Type B pancreatic cell (in vitro differentiated cells): Measurements from ENCODE around the gene PRKAA1. TPM values are rescaled to one million over a fixed set of nuclear protein-coding genes. Genes with fewer than 3 reads are reported as not detected.

Experiments used
- DNase-seq: peaks from one replicate; pipeline ENCODE4 v3.0.0; 2021; ENCODE audit warnings: mixed read lengths; ENCODE audit not compliant: unreplicated experiment; ENCODE audit errors: extremely low spot score
- H3K27ac Mint-ChIP-seq: 2 replicates; pipeline ENCODE4 v1.8.0; 2021; ENCODE audit warnings: mild to moderate bottlenecking, mixed read lengths
- H3K27me3 Mint-ChIP-seq: 2 replicates; pipeline ENCODE4 v1.8.0; 2021; ENCODE audit warnings: mixed read lengths
- H3K36me3 Mint-ChIP-seq: 2 replicates; pipeline ENCODE4 v1.8.0; 2021; ENCODE audit warnings: mixed read lengths
- H3K4me1 Mint-ChIP-seq: one replicate; pipeline ENCODE4 v1.8.0; 2021; ENCODE audit warnings: mixed read lengths; ENCODE audit not compliant: unreplicated experiment
- H3K4me3 Mint-ChIP-seq: 2 replicates; pipeline ENCODE4 v1.8.0; 2021; ENCODE audit warnings: mild to moderate bottlenecking, mixed read lengths
- H3K9me3 Mint-ChIP-seq: 2 replicates; pipeline ENCODE4 v1.8.0; 2021; ENCODE audit warnings: mixed read lengths
- total RNA-seq: library from RNA; stranded (reverse); gene quantifications from 2 replicates; pipeline ENCODE4 v1.2.1, GENCODE V29; 2021; ENCODE audit warnings: low replicate concordance
- TF ChIP-seq, protein P1 (sequence below): fragments of 200-600 bp; sonication (generic); conservative IDR thresholded peaks from 2 replicates; pipeline ENCODE4 v1.5.0; 2021; ENCODE audit warnings: antibody characterized with exemption, mild to moderate bottlenecking

The PRKAA1 gene
- total RNA-seq, 1 donor from 2014 or later = 58.6 TPM

DNA sequence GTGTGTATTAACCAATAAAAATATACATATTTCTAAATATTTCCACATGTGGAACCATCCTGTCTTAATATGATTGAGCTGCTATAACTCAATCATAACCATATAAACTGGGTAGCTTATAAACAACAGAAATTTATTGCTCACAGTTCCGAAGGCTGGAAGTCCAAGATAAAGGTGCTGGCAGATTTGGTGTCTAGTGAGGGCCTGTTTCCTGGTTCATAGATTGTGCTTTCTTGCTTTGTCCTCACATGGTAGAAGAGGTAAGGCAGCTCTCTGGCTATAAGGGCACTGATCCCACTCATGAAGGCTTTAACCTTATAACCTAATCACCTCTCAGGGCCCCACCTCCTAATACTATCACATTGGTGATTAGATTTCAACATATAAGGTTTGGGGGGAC, 14.0 kb upstream of the PRKAA1 start:
- DNase-seq = no peak
- no peak overlapping the region for H3K27ac Mint-ChIP-seq
- H3K36me3 Mint-ChIP-seq = no peaks in the 10 kb centered on the region
- TF ChIP-seq, protein P1, sequence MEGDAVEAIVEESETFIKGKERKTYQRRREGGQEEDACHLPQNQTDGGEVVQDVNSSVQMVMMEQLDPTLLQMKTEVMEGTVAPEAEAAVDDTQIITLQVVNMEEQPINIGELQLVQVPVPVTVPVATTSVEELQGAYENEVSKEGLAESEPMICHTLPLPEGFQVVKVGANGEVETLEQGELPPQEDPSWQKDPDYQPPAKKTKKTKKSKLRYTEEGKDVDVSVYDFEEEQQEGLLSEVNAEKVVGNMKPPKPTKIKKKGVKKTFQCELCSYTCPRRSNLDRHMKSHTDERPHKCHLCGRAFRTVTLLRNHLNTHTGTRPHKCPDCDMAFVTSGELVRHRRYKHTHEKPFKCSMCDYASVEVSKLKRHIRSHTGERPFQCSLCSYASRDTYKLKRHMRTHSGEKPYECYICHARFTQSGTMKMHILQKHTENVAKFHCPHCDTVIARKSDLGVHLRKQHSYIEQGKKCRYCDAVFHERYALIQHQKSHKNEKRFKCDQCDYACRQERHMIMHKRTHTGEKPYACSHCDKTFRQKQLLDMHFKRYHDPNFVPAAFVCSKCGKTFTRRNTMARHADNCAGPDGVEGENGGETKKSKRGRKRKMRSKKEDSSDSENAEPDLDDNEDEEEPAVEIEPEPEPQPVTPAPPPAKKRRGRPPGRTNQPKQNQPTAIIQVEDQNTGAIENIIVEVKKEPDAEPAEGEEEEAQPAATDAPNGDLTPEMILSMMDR = no peak
- no peaks in the 10 kb centered on the region for H3K4me1 Mint-ChIP-seq
- no peak overlapping the region for H3K4me3 Mint-ChIP-seq
- no peaks in the 10 kb centered on the region for H3K27me3 Mint-ChIP-seq
- H3K9me3 Mint-ChIP-seq = no peaks in the 10 kb centered on the region

- peaks cover 16% of the 10 kb centered on the region for H3K4me1 Mint-ChIP-seq
- no peak overlapping the region for H3K27ac Mint-ChIP-seq
- no peak for DNase-seq
- H3K27me3 Mint-ChIP-seq = peaks cover 3% of the 10 kb centered on the region
- peak overlapping the region; percentile 23 for H3K4me3 Mint-ChIP-seq
- no peaks in the 10 kb centered on the region for H3K36me3 Mint-ChIP-seq
- TF ChIP-seq, protein P1 = no peak
- H3K9me3 Mint-ChIP-seq = no peaks in the 10 kb centered on the region
Measured at GRCh38 chr5:40801771-40802562, 3.8 kb upstream of the PRKAA1 start.

- H3K27ac Mint-ChIP-seq = peak overlapping the region; percentile 89
- TF ChIP-seq, protein P1 = no peak
Measured at GRCh38 chr5:40799258-40799657, 1.1 kb upstream of the PRKAA1 start.

GRCh38 chr5:40798801-40799210, 632 bp upstream of the PRKAA1 start:
- peak overlapping the region; percentile 95 for H3K4me3 Mint-ChIP-seq
- no peaks in the 10 kb centered on the region for H3K9me3 Mint-ChIP-seq
- peak overlapping the region; percentile 89 for H3K27ac Mint-ChIP-seq

More at GRCh38 chr5:40799258-40799657, 1.1 kb upstream of the PRKAA1 start:
- Mint-ChIP-seq H3K36me3 (peaks cover 7% of the 10 kb centered on the region), H3K4me3 (peak overlapping the region; percentile 95), H3K9me3 (no peaks in the 10 kb centered on the region), H3K27me3 (peaks cover 3% of the 10 kb centered on the region), H3K4me1 (peaks cover 28% of the 10 kb centered on the region)
- no peak for DNase-seq

GRCh38 chr5:40797273-40798011, 732 bp downstream of the PRKAA1 start:
- peak; percentile 78 for DNase-seq
- H3K4me1 Mint-ChIP-seq = peaks cover 28% of the 10 kb centered on the region
- TF ChIP-seq, protein P1 = no peak
- peak overlapping the region; percentile 87 for H3K27ac Mint-ChIP-seq
- no peaks in the 10 kb centered on the region for H3K9me3 Mint-ChIP-seq
- H3K36me3 Mint-ChIP-seq = peaks cover 10% of the 10 kb centered on the region
- H3K4me3 Mint-ChIP-seq = peak overlapping the region; percentile 92
- peaks cover 3% of the 10 kb centered on the region for H3K27me3 Mint-ChIP-seq

More at GRCh38 chr5:40798801-40799210, 632 bp upstream of the PRKAA1 start:
- TF ChIP-seq, protein P1 = no peak
- H3K4me1 Mint-ChIP-seq = peaks cover 28% of the 10 kb centered on the region
- DNase-seq = no peak
- peaks cover 10% of the 10 kb centered on the region for H3K36me3 Mint-ChIP-seq
- peaks cover 3% of the 10 kb centered on the region for H3K27me3 Mint-ChIP-seq
